IMR-90 (cell line): ENCODE measurements around the gene PJA2.

ENCODE experiments used
- BHLHE40 ChIP-seq: fragments of 150-350 bp; IDR thresholded peaks from 2 replicates; pipeline ENCODE4 v1.6.1; 2016; ENCODE audit warnings: mild to moderate bottlenecking, low read depth, low read length
- CEBPB ChIP-seq: IDR thresholded peaks from 2 replicates; pipeline ENCODE4 v1.6.1; 2012; ENCODE audit warnings: low read depth, low read length, improper control_type of control experiment
- CHD1 ChIP-seq: IDR thresholded peaks from 2 replicates; pipeline ENCODE4 v1.6.1; 2012; ENCODE audit warnings: low read depth, low read length, improper control_type of control experiment
- MAFK ChIP-seq: IDR thresholded peaks from 2 replicates; pipeline ENCODE4 v1.6.1; 2012; ENCODE audit warnings: low read depth, low read length, improper control_type of control experiment
- MAZ ChIP-seq: IDR thresholded peaks from 2 replicates; pipeline ENCODE4 v1.6.1; 2012; ENCODE audit warnings: low read depth, mild to moderate bottlenecking, low read length, improper control_type of control experiment, moderate library complexity, borderline replicate concordance
- MXI1 ChIP-seq: IDR thresholded peaks from 2 replicates; pipeline ENCODE4 v1.6.1; 2012; ENCODE audit warnings: low read depth, mild to moderate bottlenecking, low read length, moderate library complexity, borderline replicate concordance
- POLR2A ChIP-seq: IDR thresholded peaks from 2 replicates; pipeline ENCODE4 v1.6.1; 2012; ENCODE audit warnings: mild to moderate bottlenecking, low read depth, low read length
- RCOR1 ChIP-seq: IDR thresholded peaks from 2 replicates; pipeline ENCODE4 v1.6.1; 2012; ENCODE audit warnings: mild to moderate bottlenecking, low read length, improper control_type of control experiment; ENCODE audit not compliant: insufficient replicate concordance
- RFX5 ChIP-seq: IDR thresholded peaks from 2 replicates; pipeline ENCODE4 v1.8.0; 2012; ENCODE audit warnings: low read depth, mild to moderate bottlenecking, low read length, moderate library complexity
- SMC3 ChIP-seq: fragments of 150-350 bp; IDR thresholded peaks from 2 replicates; pipeline ENCODE4 v1.6.1; 2016; ENCODE audit warnings: low read depth, mild to moderate bottlenecking, antibody characterized with exemption, low read length, moderate library complexity
- TF ChIP-seq, protein P1 (sequence below): conservative IDR thresholded peaks from 2 replicates; pipeline ENCODE4 v1.5.1; 2012; ENCODE audit warnings: mild to moderate bottlenecking, low read depth, low read length, improper control_type of control experiment
- TF ChIP-seq, protein P2 (sequence below): fragments of 150-350 bp; IDR thresholded peaks from 2 replicates; pipeline ENCODE4 v1.6.1; 2017; ENCODE audit warnings: mild to moderate bottlenecking, antibody characterized with exemption, low read length, low read depth

- TF ChIP-seq, protein P1, sequence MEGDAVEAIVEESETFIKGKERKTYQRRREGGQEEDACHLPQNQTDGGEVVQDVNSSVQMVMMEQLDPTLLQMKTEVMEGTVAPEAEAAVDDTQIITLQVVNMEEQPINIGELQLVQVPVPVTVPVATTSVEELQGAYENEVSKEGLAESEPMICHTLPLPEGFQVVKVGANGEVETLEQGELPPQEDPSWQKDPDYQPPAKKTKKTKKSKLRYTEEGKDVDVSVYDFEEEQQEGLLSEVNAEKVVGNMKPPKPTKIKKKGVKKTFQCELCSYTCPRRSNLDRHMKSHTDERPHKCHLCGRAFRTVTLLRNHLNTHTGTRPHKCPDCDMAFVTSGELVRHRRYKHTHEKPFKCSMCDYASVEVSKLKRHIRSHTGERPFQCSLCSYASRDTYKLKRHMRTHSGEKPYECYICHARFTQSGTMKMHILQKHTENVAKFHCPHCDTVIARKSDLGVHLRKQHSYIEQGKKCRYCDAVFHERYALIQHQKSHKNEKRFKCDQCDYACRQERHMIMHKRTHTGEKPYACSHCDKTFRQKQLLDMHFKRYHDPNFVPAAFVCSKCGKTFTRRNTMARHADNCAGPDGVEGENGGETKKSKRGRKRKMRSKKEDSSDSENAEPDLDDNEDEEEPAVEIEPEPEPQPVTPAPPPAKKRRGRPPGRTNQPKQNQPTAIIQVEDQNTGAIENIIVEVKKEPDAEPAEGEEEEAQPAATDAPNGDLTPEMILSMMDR: peak; percentile 17; the same call in 1 of the 2 replicates
- TF ChIP-seq BHLHE40 (no peak), POLR2A (no peak; the same call in none of the 2 replicates), MAZ (peak; percentile 86; the same call in 1 of the 2 replicates), RFX5 (peak; percentile 93), MXI1 (no peak), SMC3 (no peak), RCOR1 (no peak), MAFK (no peak), CEBPB (no peak), CHD1 (no peak)
- TF ChIP-seq, protein P2, sequence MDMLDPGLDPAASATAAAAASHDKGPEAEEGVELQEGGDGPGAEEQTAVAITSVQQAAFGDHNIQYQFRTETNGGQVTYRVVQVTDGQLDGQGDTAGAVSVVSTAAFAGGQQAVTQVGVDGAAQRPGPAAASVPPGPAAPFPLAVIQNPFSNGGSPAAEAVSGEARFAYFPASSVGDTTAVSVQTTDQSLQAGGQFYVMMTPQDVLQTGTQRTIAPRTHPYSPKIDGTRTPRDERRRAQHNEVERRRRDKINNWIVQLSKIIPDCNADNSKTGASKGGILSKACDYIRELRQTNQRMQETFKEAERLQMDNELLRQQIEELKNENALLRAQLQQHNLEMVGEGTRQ: no peak
These were observed at the start of gene PJA2 for GRCh38 chr5:109409844-109410388.
